Measurements from ENCODE around the gene STK17B. TPM values are rescaled to one million over a fixed set of nuclear protein-coding genes. Genes with fewer than 3 reads are reported as not detected.

Gene STK17B
- total RNA-seq, 1 donor from 2014 or later: 54.0 TPM

Other genes with a start within 250 kb of the STK17B start
- gene DNAH7, start 102.7 kb downstream of the STK17B start, total RNA-seq: 9.2 TPM